Body of pancreas (tissue), 4 donors: ENCODE results near the gene FBN1.

Experiments used
- CTCF ChIP-seq, 7 experiments: fragments of 450-650 bp in 4 of 7; fragments of 200-600 bp in 3 of 7; sonication (generic) in 3 of 7; IDR thresholded peaks; one replicate each; pipeline ENCODE4 v1.5.1; 2016 to 2019; ENCODE audit warnings: antibody characterized with exemption in 7 of 7
- POLR2A ChIP-seq, 3 donors: fragments of 450-650 bp; IDR thresholded peaks; one replicate each; pipeline ENCODE4 v1.6.1; 2016; ENCODE audit warnings: antibody characterized with exemption in 3 of 3, mild to moderate bottlenecking in 2 of 3

GRCh38 chr15:48456134-48456533 lies 189.4 kb downstream of the FBN1 start:
- TF ChIP-seq CTCF (IDR thresholded peaks at IDR 0.05) (no peak), POLR2A (IDR thresholded peaks at IDR 0.05) (no peak)
